Fibroblast of lung (primary cell): ENCODE data around the gene TMEM139. TPM values are rescaled to one million over a fixed set of nuclear protein-coding genes. Genes with fewer than 3 reads are reported as not detected.

Experiments
- DNase-seq, 2 donors: peaks; one replicate each; pipeline versions ENCODE4 v3.0.0 to v3.0.0-alpha.2; 2010; ENCODE audit warnings: low read depth in 2 of 2
- H2AFZ ChIP-seq: 2 replicates; pipeline ENCODE4 v1.5.1; 2012; ENCODE audit warnings: low read length, control low read depth, inconsistent platforms
- H3K27ac ChIP-seq: 2 replicates; pipeline ENCODE4 v1.5.1; 2011; ENCODE audit warnings: low read length, control low read depth; ENCODE audit not compliant: insufficient read depth
- H3K27me3 ChIP-seq: 2 replicates; pipeline ENCODE4 v1.5.1; 2011; ENCODE audit warnings: mild to moderate bottlenecking, low read length; ENCODE audit not compliant: control insufficient read depth, insufficient read depth
- H3K36me3 ChIP-seq: 2 replicates; pipeline ENCODE4 v1.5.1; 2011; ENCODE audit warnings: low read length; ENCODE audit not compliant: control insufficient read depth, insufficient read depth
- H3K4me1 ChIP-seq: 2 replicates; pipeline ENCODE4 v1.5.1; 2011; ENCODE audit warnings: low read length; ENCODE audit not compliant: control insufficient read depth, insufficient read depth; ENCODE audit errors: extremely low read depth
- H3K4me2 ChIP-seq: 2 replicates; pipeline ENCODE4 v1.5.1; 2011; ENCODE audit warnings: low read length, control low read depth; ENCODE audit not compliant: insufficient read depth; ENCODE audit errors: extremely low read depth
- H3K4me3 ChIP-seq, 4 experiments: fragments of 200-600 bp in 1 of 4; sonication (generic) in 1 of 4; replicated peaks in 1 of 4; 2 replicates each; pipeline ENCODE4 v1.5.1; 2011 to 2016; ENCODE audit warnings: low read length in 4 of 4, low read depth in 3 of 4, mild to moderate bottlenecking in 3 of 4, control low read depth in 2 of 4, inconsistent platforms in 1 of 4, mixed read lengths in 1 of 4; ENCODE audit not compliant: insufficient read depth in 1 of 4; ENCODE audit errors: control extremely low read depth in 1 of 4
- H3K79me2 ChIP-seq: 2 replicates; pipeline ENCODE4 v1.5.1; 2012; ENCODE audit warnings: mild to moderate bottlenecking, low read length, inconsistent platforms; ENCODE audit not compliant: control insufficient read depth, insufficient read depth
- H3K9ac ChIP-seq: 2 replicates; pipeline ENCODE4 v1.5.1; 2011; ENCODE audit warnings: mild to moderate bottlenecking, low read length, control low read depth; ENCODE audit not compliant: insufficient read depth
- H3K9me3 ChIP-seq: 2 replicates; pipeline ENCODE4 v1.5.1; 2012; ENCODE audit warnings: low read depth, low read length; ENCODE audit not compliant: control insufficient read depth, insufficient read depth
- H4K20me1 ChIP-seq: 2 replicates; pipeline ENCODE4 v1.5.1; 2011; ENCODE audit warnings: low read length; ENCODE audit not compliant: control insufficient read depth, insufficient read depth; ENCODE audit errors: extremely low read depth
- EZH2 ChIP-seq: IDR thresholded peaks from 2 replicates; pipeline ENCODE4 v1.5.1; 2012; ENCODE audit warnings: low read length, control low read depth, mild to moderate bottlenecking; ENCODE audit errors: missing control alignments
- polyA plus RNA-seq, 2 donors: library from polyadenylated mRNA; depleted of rRNA in 1 of 2; stranded (reverse) in 1 of 2; unstranded in 1 of 2; fragments of >200 nt; gene quantifications; 2 replicates each; pipeline ENCODE4 v1.2.1, GENCODE V29; 2011 to 2012; ENCODE audit warnings: missing spikeins in 1 of 2
- total RNA-seq: library from RNA; depleted of rRNA; stranded (reverse); fragments of >200 nt; gene quantifications from 2 replicates; pipeline ENCODE4 v1.2.1, GENCODE V29; 2014
- TF ChIP-seq, protein P1 (sequence below), 2 donors: IDR thresholded peaks in 1 of 2; conservative IDR thresholded peaks in 1 of 2; 1 replicate in 1 of 2; 2 replicates in 1 of 2; pipeline ENCODE4 v1.5.1; 2011 to 2012; ENCODE audit warnings: low read length in 2 of 2, control low read depth in 1 of 2, inconsistent platforms in 1 of 2, low read depth in 1 of 2, mild to moderate bottlenecking in 1 of 2

TMEM139 gene
- total and polyA plus RNA-seq, 2 donors (not counting 1 experiment from before 2014, with no cell fraction given), result not detected

DNA sequence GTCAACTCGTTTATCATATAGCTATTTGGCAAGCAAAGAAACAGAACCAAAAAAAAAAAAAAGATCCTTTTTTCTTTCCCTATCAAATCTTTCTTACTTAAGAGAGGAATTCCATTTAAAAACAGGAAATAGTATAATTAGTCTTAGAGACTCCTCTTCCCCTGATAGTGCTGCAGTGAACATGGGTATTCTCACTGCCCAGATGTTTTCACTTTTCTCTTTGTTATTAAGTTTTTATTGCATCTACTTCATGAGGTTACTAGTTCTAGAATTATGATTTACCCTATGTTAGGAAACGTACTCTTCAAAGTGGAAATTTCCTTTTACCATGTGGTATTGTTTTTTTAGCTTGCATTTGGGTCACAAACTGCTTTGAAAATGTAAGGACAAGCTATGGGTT lies 11.9 kb downstream of the TMEM139 start:
- Histone ChIP-seq H3K4me3 (no peak overlapping the region), H4K20me1 (no peaks in the 10 kb centered on the region), H3K4me2 (no peak overlapping the region), H3K36me3 (peaks cover 26% of the 10 kb centered on the region), H2AFZ (no peak overlapping the region), H3K27me3 (no peaks in the 10 kb centered on the region), H3K4me1 (no peaks in the 10 kb centered on the region), H3K9ac (no peak overlapping the region), H3K27ac (no peak overlapping the region), H3K79me2 (peaks cover 8% of the 10 kb centered on the region), H3K9me3 (no peaks in the 10 kb centered on the region)
- TF ChIP-seq EZH2, result no peak
- TF ChIP-seq, protein P1, sequence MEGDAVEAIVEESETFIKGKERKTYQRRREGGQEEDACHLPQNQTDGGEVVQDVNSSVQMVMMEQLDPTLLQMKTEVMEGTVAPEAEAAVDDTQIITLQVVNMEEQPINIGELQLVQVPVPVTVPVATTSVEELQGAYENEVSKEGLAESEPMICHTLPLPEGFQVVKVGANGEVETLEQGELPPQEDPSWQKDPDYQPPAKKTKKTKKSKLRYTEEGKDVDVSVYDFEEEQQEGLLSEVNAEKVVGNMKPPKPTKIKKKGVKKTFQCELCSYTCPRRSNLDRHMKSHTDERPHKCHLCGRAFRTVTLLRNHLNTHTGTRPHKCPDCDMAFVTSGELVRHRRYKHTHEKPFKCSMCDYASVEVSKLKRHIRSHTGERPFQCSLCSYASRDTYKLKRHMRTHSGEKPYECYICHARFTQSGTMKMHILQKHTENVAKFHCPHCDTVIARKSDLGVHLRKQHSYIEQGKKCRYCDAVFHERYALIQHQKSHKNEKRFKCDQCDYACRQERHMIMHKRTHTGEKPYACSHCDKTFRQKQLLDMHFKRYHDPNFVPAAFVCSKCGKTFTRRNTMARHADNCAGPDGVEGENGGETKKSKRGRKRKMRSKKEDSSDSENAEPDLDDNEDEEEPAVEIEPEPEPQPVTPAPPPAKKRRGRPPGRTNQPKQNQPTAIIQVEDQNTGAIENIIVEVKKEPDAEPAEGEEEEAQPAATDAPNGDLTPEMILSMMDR (conservative IDR thresholded peaks at IDR 0.05 in 1 of 2, IDR thresholded peaks at IDR 0.05 in 1 of 2; ENCODE audit: low read depth in 1 of 2, low read length in 2 of 2), result no peak
- DNase-seq, result no peak

DNA sequence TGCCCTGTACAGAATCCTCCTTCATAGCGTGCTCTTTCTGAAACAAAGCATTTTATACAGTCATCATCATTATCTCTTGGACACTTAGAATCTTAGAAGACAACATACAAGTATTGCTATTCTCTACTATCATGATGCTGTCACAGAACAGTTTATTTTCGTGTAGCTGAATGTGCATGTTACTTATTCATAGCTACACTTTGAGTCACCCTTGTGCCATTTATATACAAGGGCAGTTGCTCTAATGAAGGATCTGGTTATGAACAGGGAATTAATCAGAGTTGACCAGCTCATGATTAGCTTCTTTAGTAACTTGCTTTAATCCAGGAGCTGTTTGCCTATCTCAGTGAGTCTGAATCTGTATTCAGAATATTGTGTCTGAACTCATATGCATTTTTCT lies 14.6 kb downstream of the TMEM139 start:
- no peak overlapping the region for H3K27ac ChIP-seq
- H3K4me3 ChIP-seq, result no peak overlapping the region
- H3K9me3 ChIP-seq, result no peaks in the 10 kb centered on the region
- H3K27me3 ChIP-seq, result no peaks in the 10 kb centered on the region
- peaks cover 2% of the 10 kb centered on the region for H3K79me2 ChIP-seq
- H2AFZ ChIP-seq, result no peak overlapping the region
- H4K20me1 ChIP-seq, result no peaks in the 10 kb centered on the region
- no peak overlapping the region for H3K9ac ChIP-seq
- no peak overlapping the region for H3K4me2 ChIP-seq
- H3K36me3 ChIP-seq, result peaks cover 15% of the 10 kb centered on the region
- no peaks in the 10 kb centered on the region for H3K4me1 ChIP-seq
- TF ChIP-seq, protein P1 (conservative IDR thresholded peaks at IDR 0.05 in 1 of 2, IDR thresholded peaks at IDR 0.05 in 1 of 2; ENCODE audit: low read depth in 1 of 2, low read length in 2 of 2), result no peak
- TF ChIP-seq EZH2, result no peak
- DNase-seq, result peak; percentile 29 to 65

DNA sequence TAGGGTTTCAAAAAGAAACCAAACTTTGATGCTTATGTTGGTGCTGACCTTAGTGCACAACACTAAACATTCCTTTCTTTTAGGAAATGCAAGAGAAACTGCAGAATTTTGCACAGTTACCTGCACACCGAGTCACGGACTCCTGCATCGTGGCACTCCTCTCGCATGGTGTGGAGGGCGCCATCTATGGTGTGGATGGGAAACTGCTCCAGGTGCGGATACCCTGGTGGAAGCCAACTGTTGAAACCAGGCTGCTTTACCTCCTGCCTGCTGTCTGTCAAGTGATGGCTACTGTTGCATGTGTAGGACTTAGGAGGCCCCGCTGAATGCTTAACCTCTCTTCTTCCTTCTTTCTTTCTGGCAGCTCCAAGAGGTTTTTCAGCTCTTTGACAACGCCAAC lies 15.1 kb downstream of the TMEM139 start:
- H2AFZ ChIP-seq, result no peak overlapping the region
- H3K27me3 ChIP-seq, result no peaks in the 10 kb centered on the region
- H3K4me2 ChIP-seq, result no peak overlapping the region
- peaks cover 2% of the 10 kb centered on the region for H3K79me2 ChIP-seq
- H3K9ac ChIP-seq, result no peak overlapping the region
- DNase-seq, result peak in 1 of 2 donors; percentile 12
- peaks cover 16% of the 10 kb centered on the region for H3K36me3 ChIP-seq
- no peaks in the 10 kb centered on the region for H3K9me3 ChIP-seq
- no peaks in the 10 kb centered on the region for H4K20me1 ChIP-seq
- H3K4me1 ChIP-seq, result no peaks in the 10 kb centered on the region
- no peak overlapping the region for H3K4me3 ChIP-seq
- H3K27ac ChIP-seq, result no peak overlapping the region
- TF ChIP-seq, protein P1 (conservative IDR thresholded peaks at IDR 0.05 in 1 of 2, IDR thresholded peaks at IDR 0.05 in 1 of 2; ENCODE audit: low read depth in 1 of 2, low read length in 2 of 2), result peak in 1 of 2 donors; percentile 60
- no peak for TF ChIP-seq EZH2
